ENCODE measurements around the gene KLF2.

GRCh38 chr19:16289594-16289993, 35.0 kb upstream of the KLF2 start:
- TF ChIP-seq, protein P1, sequence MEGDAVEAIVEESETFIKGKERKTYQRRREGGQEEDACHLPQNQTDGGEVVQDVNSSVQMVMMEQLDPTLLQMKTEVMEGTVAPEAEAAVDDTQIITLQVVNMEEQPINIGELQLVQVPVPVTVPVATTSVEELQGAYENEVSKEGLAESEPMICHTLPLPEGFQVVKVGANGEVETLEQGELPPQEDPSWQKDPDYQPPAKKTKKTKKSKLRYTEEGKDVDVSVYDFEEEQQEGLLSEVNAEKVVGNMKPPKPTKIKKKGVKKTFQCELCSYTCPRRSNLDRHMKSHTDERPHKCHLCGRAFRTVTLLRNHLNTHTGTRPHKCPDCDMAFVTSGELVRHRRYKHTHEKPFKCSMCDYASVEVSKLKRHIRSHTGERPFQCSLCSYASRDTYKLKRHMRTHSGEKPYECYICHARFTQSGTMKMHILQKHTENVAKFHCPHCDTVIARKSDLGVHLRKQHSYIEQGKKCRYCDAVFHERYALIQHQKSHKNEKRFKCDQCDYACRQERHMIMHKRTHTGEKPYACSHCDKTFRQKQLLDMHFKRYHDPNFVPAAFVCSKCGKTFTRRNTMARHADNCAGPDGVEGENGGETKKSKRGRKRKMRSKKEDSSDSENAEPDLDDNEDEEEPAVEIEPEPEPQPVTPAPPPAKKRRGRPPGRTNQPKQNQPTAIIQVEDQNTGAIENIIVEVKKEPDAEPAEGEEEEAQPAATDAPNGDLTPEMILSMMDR (IDR thresholded peaks at IDR 0.05), result no peak
- no peak for TF ChIP-seq EP300 (IDR thresholded peaks at IDR 0.05)
- no peak for TF ChIP-seq POLR2A (IDR thresholded peaks at IDR 0.05)
